ENCODE data around the gene PTOV1. TPM values are rescaled to one million over a fixed set of nuclear protein-coding genes. Genes with fewer than 3 reads are reported as not detected.
A peak's percentile ranks its signal among the peaks of the same experiment; 100 is the strongest.

The PTOV1 gene
- total RNA-seq, 1 donor from 2014 or later = 231 TPM

DNA sequence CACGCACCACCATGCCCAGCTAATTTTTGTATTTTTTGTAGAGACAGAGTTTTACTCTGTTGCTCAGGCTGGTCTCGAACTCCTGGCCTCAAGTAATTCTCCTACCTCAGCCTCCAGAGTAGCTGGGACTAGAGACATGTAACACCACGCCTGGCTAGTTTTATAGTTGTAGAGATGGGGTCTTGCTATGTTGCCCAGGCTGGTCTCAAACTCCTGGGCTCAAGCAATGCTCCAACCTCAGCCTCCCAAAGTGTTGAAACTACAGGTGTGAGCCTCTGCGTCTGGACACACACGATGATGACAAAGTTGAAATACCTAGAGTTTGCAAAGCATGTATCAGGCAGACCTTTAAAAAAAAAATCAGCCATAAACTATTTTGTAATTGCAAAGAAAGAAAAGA, 4.6 kb upstream of the PTOV1 start:
- Mint-ChIP-seq H3K36me3 (ENCODE audit: low read depth, unreplicated experiment) (peaks cover 16% of the 10 kb centered on the region), H3K4me3 (ENCODE audit: unreplicated experiment) (no peak overlapping the region), H3K27me3 (ENCODE audit: unreplicated experiment) (peaks cover 17% of the 10 kb centered on the region), H3K27ac (ENCODE audit: unreplicated experiment) (no peak overlapping the region), H3K4me1 (ENCODE audit: unreplicated experiment) (peaks cover 10% of the 10 kb centered on the region), H3K9me3 (ENCODE audit: unreplicated experiment) (no peaks in the 10 kb centered on the region)
- TF ChIP-seq, protein P1, sequence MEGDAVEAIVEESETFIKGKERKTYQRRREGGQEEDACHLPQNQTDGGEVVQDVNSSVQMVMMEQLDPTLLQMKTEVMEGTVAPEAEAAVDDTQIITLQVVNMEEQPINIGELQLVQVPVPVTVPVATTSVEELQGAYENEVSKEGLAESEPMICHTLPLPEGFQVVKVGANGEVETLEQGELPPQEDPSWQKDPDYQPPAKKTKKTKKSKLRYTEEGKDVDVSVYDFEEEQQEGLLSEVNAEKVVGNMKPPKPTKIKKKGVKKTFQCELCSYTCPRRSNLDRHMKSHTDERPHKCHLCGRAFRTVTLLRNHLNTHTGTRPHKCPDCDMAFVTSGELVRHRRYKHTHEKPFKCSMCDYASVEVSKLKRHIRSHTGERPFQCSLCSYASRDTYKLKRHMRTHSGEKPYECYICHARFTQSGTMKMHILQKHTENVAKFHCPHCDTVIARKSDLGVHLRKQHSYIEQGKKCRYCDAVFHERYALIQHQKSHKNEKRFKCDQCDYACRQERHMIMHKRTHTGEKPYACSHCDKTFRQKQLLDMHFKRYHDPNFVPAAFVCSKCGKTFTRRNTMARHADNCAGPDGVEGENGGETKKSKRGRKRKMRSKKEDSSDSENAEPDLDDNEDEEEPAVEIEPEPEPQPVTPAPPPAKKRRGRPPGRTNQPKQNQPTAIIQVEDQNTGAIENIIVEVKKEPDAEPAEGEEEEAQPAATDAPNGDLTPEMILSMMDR (IDR thresholded peaks at IDR 0.05; ENCODE audit: unreplicated experiment) = no peak
- DNase-seq (ENCODE audit: low spot score) = no peak

DNA sequence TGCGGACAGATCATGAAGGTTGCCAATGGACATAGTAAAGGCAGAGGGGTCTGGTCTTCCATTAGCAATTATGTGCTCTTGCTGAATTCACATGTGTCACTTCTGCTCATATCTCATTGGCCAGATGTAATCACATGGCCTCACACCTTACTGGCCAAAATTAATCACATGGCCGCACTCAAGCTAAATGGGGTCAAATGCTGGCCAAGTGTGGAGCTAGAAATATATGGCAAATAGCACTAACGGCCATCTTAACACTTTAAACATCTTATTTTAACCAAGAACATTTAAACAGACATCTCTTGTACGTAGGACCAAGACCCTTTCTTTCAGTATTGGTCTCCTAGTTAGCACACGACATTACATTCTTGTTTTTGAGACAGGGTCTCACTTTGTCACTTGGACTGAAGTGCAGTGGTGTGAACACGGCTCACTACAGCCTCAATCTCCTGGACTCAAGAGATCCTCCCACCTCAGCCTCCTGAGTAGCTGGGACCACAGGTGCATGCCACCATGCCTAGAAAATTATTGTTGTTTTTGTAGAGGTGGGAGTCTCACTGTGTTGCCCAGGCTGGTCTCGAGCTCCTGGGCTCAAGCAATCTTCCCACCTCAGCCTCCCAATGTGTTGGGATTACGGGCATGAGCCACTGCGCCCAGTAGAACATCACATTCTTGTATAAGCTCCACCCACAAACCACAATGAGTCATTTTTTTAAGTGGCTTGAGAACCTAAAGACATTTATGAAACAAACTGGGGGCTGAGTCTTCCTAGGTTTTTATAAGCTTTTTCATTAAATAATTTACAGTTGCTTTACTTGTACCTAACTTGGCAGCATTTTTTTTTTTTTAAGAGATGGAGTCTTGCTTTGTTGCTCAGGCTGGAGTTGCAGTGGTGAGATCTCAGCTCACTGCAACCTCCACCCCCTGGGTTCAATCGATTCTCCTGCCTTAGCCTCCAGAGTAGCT, 2.9 kb upstream of the PTOV1 start:
- no peak overlapping the region for H3K27ac Mint-ChIP-seq (ENCODE audit: unreplicated experiment)
- H3K4me1 Mint-ChIP-seq (ENCODE audit: unreplicated experiment) = peaks cover 21% of the 10 kb centered on the region

DNA sequence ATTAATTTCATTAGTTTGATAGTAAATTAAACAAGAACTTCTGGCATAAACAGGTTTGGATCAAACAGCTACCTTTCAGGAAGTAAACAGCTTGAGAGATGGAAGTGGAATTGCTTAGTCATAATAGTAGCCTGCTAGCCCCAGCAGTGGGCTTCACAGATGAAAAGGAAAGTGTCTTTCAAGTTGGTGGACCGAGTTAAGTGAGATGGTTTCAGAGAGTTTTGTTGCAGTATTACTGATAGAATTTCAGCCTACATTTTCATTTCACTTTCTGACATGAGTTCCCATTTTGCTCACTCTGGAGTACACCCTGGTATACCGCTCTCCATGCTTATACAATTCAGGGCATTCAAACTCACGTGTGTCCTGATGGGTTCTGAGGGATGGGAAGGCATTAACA, 2.0 kb upstream of the PTOV1 start:
- peaks cover 25% of the 10 kb centered on the region for H3K36me3 Mint-ChIP-seq (ENCODE audit: low read depth, unreplicated experiment)
- H3K27ac Mint-ChIP-seq (ENCODE audit: unreplicated experiment) = peak overlapping the region; percentile 70
- peaks cover 25% of the 10 kb centered on the region for H3K27me3 Mint-ChIP-seq (ENCODE audit: unreplicated experiment)
- H3K9me3 Mint-ChIP-seq (ENCODE audit: unreplicated experiment) = no peaks in the 10 kb centered on the region
- no peak for DNase-seq (ENCODE audit: low spot score)
- H3K4me1 Mint-ChIP-seq (ENCODE audit: unreplicated experiment) = peaks cover 25% of the 10 kb centered on the region
- TF ChIP-seq, protein P1 (IDR thresholded peaks at IDR 0.05; ENCODE audit: unreplicated experiment) = no peak
- peak overlapping the region; percentile 87 for H3K4me3 Mint-ChIP-seq (ENCODE audit: unreplicated experiment)

More for the DNA sequence above, 2.9 kb upstream of the PTOV1 start:
- Mint-ChIP-seq H3K4me3 (ENCODE audit: unreplicated experiment) (peak overlapping the region; percentile 87), H3K9me3 (ENCODE audit: unreplicated experiment) (no peaks in the 10 kb centered on the region), H3K36me3 (ENCODE audit: low read depth, unreplicated experiment) (peaks cover 25% of the 10 kb centered on the region), H3K27me3 (ENCODE audit: unreplicated experiment) (peaks cover 24% of the 10 kb centered on the region)
- TF ChIP-seq, protein P1 (IDR thresholded peaks at IDR 0.05; ENCODE audit: unreplicated experiment) = no peak
- DNase-seq (ENCODE audit: low spot score) = no peak

DNA sequence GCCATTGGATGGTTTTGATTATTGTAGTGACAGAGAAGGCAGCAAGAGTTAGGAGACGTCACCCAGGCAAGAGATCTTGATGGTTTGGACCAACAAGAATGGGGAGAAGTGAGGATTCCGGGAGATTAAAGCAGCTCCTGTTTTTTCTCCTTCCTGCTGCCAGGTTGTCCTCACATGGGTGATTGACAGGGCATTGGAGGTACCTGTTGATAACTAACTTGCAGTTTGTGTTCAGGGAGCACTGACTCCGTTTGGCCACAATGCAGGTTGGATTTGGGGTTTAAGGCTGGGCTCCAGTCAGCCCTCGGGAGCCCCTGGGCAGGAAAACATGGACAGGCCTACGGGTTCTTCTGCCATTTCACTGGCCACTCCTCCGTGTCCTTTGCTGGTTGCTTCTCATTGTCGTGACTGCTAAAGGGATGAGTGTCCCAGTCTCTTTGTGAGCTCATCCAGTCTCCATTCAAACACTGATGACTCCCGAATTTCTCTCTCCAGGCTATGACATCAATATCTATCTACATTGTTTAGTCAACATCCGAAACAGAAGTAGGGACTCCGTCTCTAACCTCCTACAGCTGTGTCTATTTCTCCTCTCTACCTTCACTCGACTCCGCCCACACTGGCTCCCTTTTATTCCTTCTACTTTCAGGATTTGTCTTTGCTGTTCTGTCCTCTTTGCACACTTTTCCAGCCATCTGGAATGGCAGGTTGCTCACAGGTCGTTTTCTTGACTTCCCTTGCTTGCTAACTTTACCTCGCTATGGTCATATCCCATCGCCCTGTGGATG, 1.3 kb upstream of the PTOV1 start:
- TF ChIP-seq, protein P1 (IDR thresholded peaks at IDR 0.05; ENCODE audit: unreplicated experiment) = no peak
- Mint-ChIP-seq H3K9me3 (ENCODE audit: unreplicated experiment) (no peaks in the 10 kb centered on the region), H3K4me3 (ENCODE audit: unreplicated experiment) (peak overlapping the region; percentile 96), H3K4me1 (ENCODE audit: unreplicated experiment) (peaks cover 25% of the 10 kb centered on the region), H3K27me3 (ENCODE audit: unreplicated experiment) (peaks cover 26% of the 10 kb centered on the region), H3K36me3 (ENCODE audit: low read depth, unreplicated experiment) (peaks cover 25% of the 10 kb centered on the region), H3K27ac (ENCODE audit: unreplicated experiment) (peak overlapping the region; percentile 95)
- no peak for DNase-seq (ENCODE audit: low spot score)

Measured in endothelial cell (in vitro differentiated cells).